Tibial nerve (tissue), 4 donors: ENCODE measurements around the gene ASTN2. TPM values are rescaled to one million over a fixed set of nuclear protein-coding genes. Genes with fewer than 3 reads are reported as not detected.

Experiments
- DNase-seq, 2 donors: peaks; one replicate each; pipeline ENCODE4 v3.0.0-alpha.2; 2019; ENCODE audit warnings: low spot score in 2 of 2
- H3K27ac ChIP-seq, 4 donors: fragments of 200-600 bp; sonication (generic) in 3 of 4; one replicate each; pipeline ENCODE4 v1.5.1; 2017 to 2019; ENCODE audit warnings: mild to moderate bottlenecking in 1 of 4
- H3K27me3 ChIP-seq, 2 donors: fragments of 200-600 bp; sonication (generic) in 1 of 2; one replicate each; pipeline versions ENCODE4 v1.5.1 to v1.6.0; 2017 to 2019
- H3K36me3 ChIP-seq, 3 donors: fragments of 200-600 bp; sonication (generic); one replicate each; pipeline ENCODE4 v1.5.1; 2018 to 2019
- H3K4me1 ChIP-seq, 4 donors: fragments of 200-600 bp; sonication (generic) in 3 of 4; one replicate each; pipeline ENCODE4 v1.5.1; 2017 to 2019
- H3K4me3 ChIP-seq, 4 donors: fragments of 200-600 bp; sonication (generic) in 3 of 4; one replicate each; pipeline ENCODE4 v1.5.1; 2017 to 2019; ENCODE audit warnings: mild to moderate bottlenecking in 1 of 4, moderate library complexity in 1 of 4
- H3K9me3 ChIP-seq, 4 donors: fragments of 200-600 bp; sonication (generic) in 3 of 4; one replicate each; pipeline ENCODE4 v1.5.1; 2017 to 2019
- EP300 ChIP-seq, 2 donors: sonication (generic); formaldehyde crosslinking; IDR thresholded peaks; one replicate each; pipeline ENCODE4 v1.6.1; 2017; ENCODE audit warnings: antibody characterized with exemption in 2 of 2, mild to moderate bottlenecking in 1 of 2
- POLR2A ChIP-seq, 2 donors: fragments of 450-650 bp; IDR thresholded peaks; one replicate each; pipeline ENCODE4 v1.6.1; 2017; ENCODE audit warnings: antibody characterized with exemption in 2 of 2, mild to moderate bottlenecking in 2 of 2, moderate library complexity in 2 of 2
- WGBS, 2 donors: methylation state at CpG; one replicate each; pipeline ENCODE4 v1.1.5; 2018; 5-methylcytosine and 5-hydroxymethylcytosine counted together
- total RNA-seq, 4 donors: library from RNA; depleted of rRNA; stranded (reverse); fragments of >200 nt; gene quantifications; one replicate each; pipeline ENCODE4 v1.1.0, GENCODE V29; 2016
- TF ChIP-seq, protein P1 (sequence below), 5 experiments: fragments of 200-600 bp in 3 of 5; fragments of 450-650 bp in 2 of 5; sonication (generic) in 3 of 5; IDR thresholded peaks; one replicate each; pipeline ENCODE4 v1.5.1; 2016 to 2019; ENCODE audit warnings: antibody characterized with exemption in 5 of 5, mild to moderate bottlenecking in 3 of 5, moderate library complexity in 2 of 5

Gene ASTN2
- total RNA-seq, 4 donors from 2014 or later = 9.0 to 14.9 (median 12.3) TPM

DNA sequence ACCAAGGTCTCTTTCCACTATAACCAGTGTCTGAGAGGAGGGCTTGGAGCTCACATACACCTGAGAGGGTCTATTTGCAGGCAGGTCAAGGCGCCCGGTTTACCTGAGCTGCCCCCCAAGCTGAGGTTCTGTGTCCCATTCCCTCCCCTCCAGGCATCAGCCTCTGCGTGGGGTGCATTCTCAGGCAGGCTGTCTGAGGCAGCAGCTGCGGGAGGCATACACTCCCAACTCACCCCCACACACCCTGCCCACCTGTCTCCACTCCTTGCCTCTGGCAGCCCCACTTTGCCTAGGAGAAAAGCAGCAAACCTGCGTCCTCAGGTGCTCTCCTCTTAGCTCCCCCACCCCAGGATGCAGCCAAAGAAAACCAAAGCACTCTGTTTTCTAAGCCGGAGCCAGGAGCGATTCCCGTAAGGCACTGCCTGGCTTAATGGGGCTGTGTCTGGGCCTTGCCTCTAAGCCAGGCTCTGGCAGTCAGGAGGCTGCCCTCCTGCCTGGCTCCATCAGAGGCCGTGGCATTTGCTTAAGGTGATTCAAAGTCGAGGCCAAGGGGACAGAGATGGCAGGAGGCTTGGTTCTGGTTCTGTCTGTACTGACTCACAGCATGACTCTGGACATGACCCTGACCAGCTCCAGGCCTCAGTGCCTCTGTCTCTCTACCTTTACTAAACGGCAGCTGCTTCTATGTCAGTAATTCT, 867.0 kb downstream of the ASTN2 start:
- 83 to 90% methylated on average over 11 of the region's 11 CpGs for WGBS, 2 donors
- H3K36me3 ChIP-seq = no peaks in the 10 kb centered on the region
- H3K9me3 ChIP-seq = no peaks in the 10 kb centered on the region
- peaks cover 0 to 16% (median 4%) of the 10 kb centered on the region in 4 donors for H3K4me1 ChIP-seq
- TF ChIP-seq EP300 (IDR thresholded peaks at IDR 0.05) = no peak
- TF ChIP-seq, protein P1, sequence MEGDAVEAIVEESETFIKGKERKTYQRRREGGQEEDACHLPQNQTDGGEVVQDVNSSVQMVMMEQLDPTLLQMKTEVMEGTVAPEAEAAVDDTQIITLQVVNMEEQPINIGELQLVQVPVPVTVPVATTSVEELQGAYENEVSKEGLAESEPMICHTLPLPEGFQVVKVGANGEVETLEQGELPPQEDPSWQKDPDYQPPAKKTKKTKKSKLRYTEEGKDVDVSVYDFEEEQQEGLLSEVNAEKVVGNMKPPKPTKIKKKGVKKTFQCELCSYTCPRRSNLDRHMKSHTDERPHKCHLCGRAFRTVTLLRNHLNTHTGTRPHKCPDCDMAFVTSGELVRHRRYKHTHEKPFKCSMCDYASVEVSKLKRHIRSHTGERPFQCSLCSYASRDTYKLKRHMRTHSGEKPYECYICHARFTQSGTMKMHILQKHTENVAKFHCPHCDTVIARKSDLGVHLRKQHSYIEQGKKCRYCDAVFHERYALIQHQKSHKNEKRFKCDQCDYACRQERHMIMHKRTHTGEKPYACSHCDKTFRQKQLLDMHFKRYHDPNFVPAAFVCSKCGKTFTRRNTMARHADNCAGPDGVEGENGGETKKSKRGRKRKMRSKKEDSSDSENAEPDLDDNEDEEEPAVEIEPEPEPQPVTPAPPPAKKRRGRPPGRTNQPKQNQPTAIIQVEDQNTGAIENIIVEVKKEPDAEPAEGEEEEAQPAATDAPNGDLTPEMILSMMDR (IDR thresholded peaks at IDR 0.05) = no peak
- TF ChIP-seq POLR2A (IDR thresholded peaks at IDR 0.05) = no peak
- no peak for DNase-seq
- H3K27ac ChIP-seq = peak overlapping the region in 1 of 4 donors; percentile 9
- no peaks in the 10 kb centered on the region for H3K27me3 ChIP-seq
- no peak overlapping the region for H3K4me3 ChIP-seq

DNA sequence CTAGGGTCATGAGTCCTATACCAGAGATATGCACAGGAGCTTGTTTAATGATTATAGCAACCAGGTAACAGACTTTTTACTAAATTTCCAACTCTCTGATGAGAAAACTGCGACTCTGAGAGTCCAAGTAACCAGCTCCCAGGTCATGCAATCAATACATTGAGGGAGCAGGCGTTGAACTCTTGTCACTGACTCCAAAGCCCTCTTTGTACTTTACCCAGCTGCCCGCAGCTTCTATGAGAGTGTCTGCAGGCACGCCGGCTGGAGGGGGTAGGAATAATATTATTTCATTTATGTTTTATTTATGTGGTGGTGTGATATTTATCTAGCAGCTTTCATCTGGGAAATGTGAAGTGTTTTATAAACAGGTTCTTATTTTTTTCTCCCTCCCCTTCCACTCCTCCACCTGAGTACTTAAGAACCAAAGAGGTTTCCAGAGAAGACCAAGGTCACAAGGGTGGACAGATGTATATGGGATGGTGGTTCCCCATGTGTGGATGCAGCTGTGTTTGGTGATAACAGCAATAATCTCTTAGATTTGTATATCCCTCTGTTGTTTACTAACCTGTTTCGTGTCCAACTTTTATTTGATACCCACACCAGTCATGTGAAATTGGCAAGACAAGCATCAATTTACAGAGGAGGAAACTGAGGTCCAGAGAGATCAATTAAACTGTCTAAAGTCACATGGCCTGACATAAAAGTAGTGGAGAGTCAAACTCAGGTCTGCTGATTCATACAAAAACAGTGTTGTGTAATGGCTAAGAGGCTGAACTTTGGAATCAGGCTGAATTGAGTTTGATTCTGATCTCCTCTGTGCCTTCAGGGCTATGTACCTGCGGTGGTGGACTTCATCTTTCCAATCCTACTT, 867.9 kb downstream of the ASTN2 start:
- no peak for DNase-seq
- whole genome bisulfite sequencing, 2 donors = 69 to 79% methylated on average over 7 of the region's 7 CpGs
- no peaks in the 10 kb centered on the region for H3K36me3 ChIP-seq
- no peaks in the 10 kb centered on the region for H3K27me3 ChIP-seq
- H3K27ac ChIP-seq = peak overlapping the region in 1 of 4 donors; percentile 9
- peaks cover 0 to 16% (median 4%) of the 10 kb centered on the region in 4 donors for H3K4me1 ChIP-seq
- no peaks in the 10 kb centered on the region for H3K9me3 ChIP-seq
- H3K4me3 ChIP-seq = no peak overlapping the region
- TF ChIP-seq, protein P1 (IDR thresholded peaks at IDR 0.05) = no peak
- TF ChIP-seq POLR2A (IDR thresholded peaks at IDR 0.05) (no peak), EP300 (IDR thresholded peaks at IDR 0.05) (no peak)

DNA sequence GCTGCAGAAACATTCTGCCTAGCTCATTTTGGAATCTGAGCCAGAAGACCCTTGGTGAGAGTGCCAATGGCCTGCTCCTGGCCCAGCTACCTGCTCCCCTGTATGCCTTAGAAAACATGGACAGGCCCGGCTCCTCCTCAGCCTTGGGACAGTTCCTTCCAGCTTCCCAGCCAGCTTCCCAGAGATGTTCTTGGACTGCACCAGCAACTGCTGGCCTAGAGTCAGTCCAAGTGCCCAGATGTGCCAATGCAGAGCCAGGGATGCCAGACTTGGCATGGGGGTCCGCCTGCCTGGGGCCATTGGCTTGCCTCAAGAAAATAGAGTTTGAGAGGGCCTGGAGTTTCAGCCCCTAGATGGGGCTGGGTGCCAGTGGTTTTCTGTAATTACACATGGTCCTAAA, 870.0 kb downstream of the ASTN2 start:
- H3K27ac ChIP-seq = peak overlapping the region in 2 of 4 donors; percentile 21 to 57
- 50 to 88% methylated on average over 2 of the region's 2 CpGs for WGBS, 2 donors
- TF ChIP-seq POLR2A (IDR thresholded peaks at IDR 0.05) (no peak), EP300 (IDR thresholded peaks at IDR 0.05) (no peak)
- TF ChIP-seq, protein P1 (IDR thresholded peaks at IDR 0.05) = no peak

DNA sequence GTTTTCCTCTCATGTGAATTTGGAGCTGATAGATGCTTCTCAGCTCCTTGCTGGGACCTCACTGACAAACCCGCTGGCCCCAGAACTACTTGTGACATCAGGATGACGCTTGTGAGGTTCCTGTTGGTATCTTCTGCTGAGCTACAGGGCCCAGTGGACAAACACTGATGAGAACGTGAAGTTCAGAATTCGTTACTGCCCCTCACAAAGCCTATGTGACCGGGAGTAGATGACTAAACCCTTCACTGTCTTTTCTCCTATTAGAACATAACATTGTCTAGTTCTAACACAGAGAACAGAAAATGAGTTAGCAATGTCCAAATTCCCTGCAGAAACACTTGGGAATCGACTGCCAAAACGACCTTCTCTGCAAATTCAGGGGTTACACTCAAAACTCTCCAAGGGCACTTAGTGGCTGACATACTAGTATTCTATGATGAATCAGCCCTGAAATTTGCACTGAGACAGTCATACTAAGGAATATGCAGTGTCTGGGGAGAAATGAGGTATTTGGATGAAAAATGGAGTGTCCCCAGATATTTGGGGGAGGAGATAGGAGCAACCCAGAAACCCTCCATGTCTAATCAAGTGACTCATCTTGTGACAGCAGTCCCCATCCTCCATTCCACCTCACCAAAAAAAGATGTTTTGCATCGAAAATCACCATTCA, 871.0 kb downstream of the ASTN2 start:
- Histone ChIP-seq H3K27ac (peak overlapping the region in 2 of 4 donors; percentile 21 to 57), H3K27me3 (no peaks in the 10 kb centered on the region), H3K4me1 (peaks cover 0 to 3% (median under 1%) of the 10 kb centered on the region in 4 donors), H3K4me3 (no peak overlapping the region), H3K9me3 (no peaks in the 10 kb centered on the region), H3K36me3 (no peaks in the 10 kb centered on the region)
- 75 to 88% methylated on average over 8 of the region's 8 CpGs for WGBS, 2 donors
- DNase-seq = peak in 1 of 2 donors; percentile 17
- TF ChIP-seq EP300 (IDR thresholded peaks at IDR 0.05) (peak in 1 of 2 donors; percentile 12), POLR2A (IDR thresholded peaks at IDR 0.05) (no peak)
- TF ChIP-seq, protein P1 (IDR thresholded peaks at IDR 0.05) = no peak

More for the DNA sequence above, 870.0 kb downstream of the ASTN2 start:
- Histone ChIP-seq H3K27me3 (no peaks in the 10 kb centered on the region), H3K4me3 (no peak overlapping the region), H3K36me3 (no peaks in the 10 kb centered on the region), H3K4me1 (peaks cover 0 to 11% (median 4%) of the 10 kb centered on the region in 4 donors), H3K9me3 (no peaks in the 10 kb centered on the region)
- no peak for DNase-seq
